ENCODE measurements around the gene MGME1.
"Not testable (repeated sequence)": the region's sequence is repeated elsewhere in the genome, so short reads cannot be mapped to it uniquely, and the experiment has no call there.

MGME1 gene

GRCh38 chr20:18016772-18017171, 48.0 kb downstream of the MGME1 start:
- no peak for TF ChIP-seq CTCF (IDR thresholded peaks at IDR 0.05; ENCODE audit: low read length, missing control alignments)
- H3K4me3 ChIP-seq (replicated peaks; ENCODE audit: low read depth, low read length), result no peak overlapping the region
- DNase-seq (ENCODE audit: low read depth), result no peak

GRCh38 chr20:18018100-18018499, 49.3 kb downstream of the MGME1 start:
- no peak overlapping the region for H3K4me3 ChIP-seq (replicated peaks; ENCODE audit: low read depth, low read length)
- DNase-seq (ENCODE audit: low read depth), result no peak
- TF ChIP-seq CTCF (IDR thresholded peaks at IDR 0.05; ENCODE audit: low read length, missing control alignments), result no peak

- H3K4me3 ChIP-seq (replicated peaks; ENCODE audit: low read depth, low read length), result no peak overlapping the region
- DNase-seq (ENCODE audit: low read depth), result peak; percentile 30
These were observed 50.2 kb downstream of the MGME1 start for GRCh38 chr20:18019068-18019467.

DNA sequence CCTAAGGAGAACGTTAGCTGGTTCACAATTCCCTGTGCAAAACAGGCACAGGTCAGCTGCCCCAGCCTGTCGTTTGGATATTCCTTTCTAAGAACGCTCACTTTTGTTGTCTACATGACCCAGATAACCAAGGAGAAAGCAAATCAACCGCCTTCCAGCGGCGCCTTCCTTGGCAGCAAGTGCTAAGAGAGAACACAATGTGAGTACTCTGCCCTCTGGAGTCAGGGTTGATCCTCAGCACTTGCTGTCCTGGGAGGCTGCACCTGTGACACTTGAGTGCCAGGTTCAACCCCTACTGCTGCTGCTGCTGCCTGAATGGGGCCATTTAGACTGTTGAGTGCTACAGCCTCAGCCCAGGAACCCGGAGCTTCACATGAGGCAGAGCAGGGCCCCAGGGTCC, 52.1 kb downstream of the MGME1 start:
- H3K4me3 ChIP-seq (replicated peaks; ENCODE audit: low read depth, low read length), result no peak overlapping the region
- TF ChIP-seq CTCF (IDR thresholded peaks at IDR 0.05; ENCODE audit: low read length, missing control alignments), result no peak
- no peak for DNase-seq (ENCODE audit: low read depth)

More at GRCh38 chr20:18019068-18019467, 50.2 kb downstream of the MGME1 start:
- TF ChIP-seq CTCF (IDR thresholded peaks at IDR 0.05; ENCODE audit: low read length, missing control alignments), result peak; percentile 52

GRCh38 chr20:18024606-18025127, 55.8 kb downstream of the MGME1 start:
- no peak for TF ChIP-seq CTCF (IDR thresholded peaks at IDR 0.05; ENCODE audit: low read length, missing control alignments)
- no peak overlapping the region for H3K4me3 ChIP-seq (replicated peaks; ENCODE audit: low read depth, low read length)
- DNase-seq (ENCODE audit: low read depth), result no peak

DNA sequence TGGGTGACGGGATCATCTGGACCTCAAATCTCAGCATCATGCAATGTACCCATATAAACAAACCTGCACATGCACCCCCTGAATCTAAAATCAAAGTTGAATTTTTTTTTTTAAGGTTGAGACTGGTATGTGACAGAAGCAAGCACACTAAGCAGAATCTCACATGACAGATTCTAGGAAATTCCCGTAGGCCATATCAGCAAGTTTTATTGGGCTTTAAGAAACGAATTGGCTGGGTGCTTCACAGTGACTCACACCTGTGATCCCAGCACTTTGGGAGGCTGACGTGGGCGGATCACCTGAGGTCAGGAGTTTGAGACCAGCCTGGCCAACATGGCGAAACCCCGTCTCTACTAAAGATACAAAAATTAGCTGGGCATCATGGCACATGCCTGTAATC, 58.2 kb downstream of the MGME1 start:
- H3K4me3 ChIP-seq (replicated peaks; ENCODE audit: low read depth, low read length); DNase-seq (ENCODE audit: low read depth): not testable (repeated sequence)

- no peak for TF ChIP-seq CTCF (IDR thresholded peaks at IDR 0.05; ENCODE audit: low read length, missing control alignments)
- no peak for DNase-seq (ENCODE audit: low read depth)
- H3K4me3 ChIP-seq (replicated peaks; ENCODE audit: low read depth, low read length), result no peak overlapping the region
These were observed 61.2 kb downstream of the MGME1 start for GRCh38 chr20:18030020-18030419.

All from fibroblast of pulmonary artery (primary cell).